Right atrium auricular region (tissue), 2 donors: ENCODE data around the gene KLHL40. TPM values are rescaled to one million over a fixed set of nuclear protein-coding genes. Genes with fewer than 3 reads are reported as not detected.
A peak's percentile ranks its signal among the peaks of the same experiment; 100 is the strongest.

ENCODE experiments used
- DNase-seq: peaks from one replicate; pipeline ENCODE4 v3.0.0-alpha.2; 2019; ENCODE audit warnings: low spot score
- H3K27ac ChIP-seq, 2 donors: fragments of 200-600 bp; sonication (generic); 1 replicate in 1 of 2; 2 replicates in 1 of 2; pipeline ENCODE4 v1.5.1; 2016 to 2019
- H3K27me3 ChIP-seq, 2 donors: fragments of 200-600 bp; sonication (generic); one replicate each; pipeline versions ENCODE4 v1.5.1 to v1.6.0; 2017 to 2019
- H3K36me3 ChIP-seq: fragments of 200-600 bp; sonication (generic); one replicate; pipeline ENCODE4 v1.5.1; 2016
- H3K4me1 ChIP-seq, 2 donors: fragments of 200-600 bp; sonication (generic); one replicate each; pipeline versions ENCODE4 v1.5.1 to v1.6.0; 2017 to 2019
- H3K4me3 ChIP-seq, 2 donors: fragments of 200-600 bp; sonication (generic); 1 replicate in 1 of 2; 2 replicates in 1 of 2; pipeline ENCODE4 v1.5.1; 2017 to 2019; ENCODE audit warnings: mild to moderate bottlenecking in 1 of 2, moderate library complexity in 1 of 2
- H3K9me3 ChIP-seq, 2 donors: fragments of 200-600 bp; sonication (generic); one replicate each; pipeline ENCODE4 v1.5.1; 2019
- total RNA-seq, 2 donors: library from RNA; depleted of rRNA; stranded (reverse); fragments of >200 nt; gene quantifications; one replicate each; pipeline ENCODE4 v1.1.0, GENCODE V29; 2016
- TF ChIP-seq, protein P1 (sequence below), 2 donors: fragments of 200-600 bp; sonication (generic); IDR thresholded peaks; one replicate each; pipeline ENCODE4 v1.5.1; 2019; ENCODE audit warnings: antibody characterized with exemption in 2 of 2

Gene KLHL40
- total RNA-seq, 2 donors from 2014 or later: 0.15 to 0.63 TPM

DNA sequence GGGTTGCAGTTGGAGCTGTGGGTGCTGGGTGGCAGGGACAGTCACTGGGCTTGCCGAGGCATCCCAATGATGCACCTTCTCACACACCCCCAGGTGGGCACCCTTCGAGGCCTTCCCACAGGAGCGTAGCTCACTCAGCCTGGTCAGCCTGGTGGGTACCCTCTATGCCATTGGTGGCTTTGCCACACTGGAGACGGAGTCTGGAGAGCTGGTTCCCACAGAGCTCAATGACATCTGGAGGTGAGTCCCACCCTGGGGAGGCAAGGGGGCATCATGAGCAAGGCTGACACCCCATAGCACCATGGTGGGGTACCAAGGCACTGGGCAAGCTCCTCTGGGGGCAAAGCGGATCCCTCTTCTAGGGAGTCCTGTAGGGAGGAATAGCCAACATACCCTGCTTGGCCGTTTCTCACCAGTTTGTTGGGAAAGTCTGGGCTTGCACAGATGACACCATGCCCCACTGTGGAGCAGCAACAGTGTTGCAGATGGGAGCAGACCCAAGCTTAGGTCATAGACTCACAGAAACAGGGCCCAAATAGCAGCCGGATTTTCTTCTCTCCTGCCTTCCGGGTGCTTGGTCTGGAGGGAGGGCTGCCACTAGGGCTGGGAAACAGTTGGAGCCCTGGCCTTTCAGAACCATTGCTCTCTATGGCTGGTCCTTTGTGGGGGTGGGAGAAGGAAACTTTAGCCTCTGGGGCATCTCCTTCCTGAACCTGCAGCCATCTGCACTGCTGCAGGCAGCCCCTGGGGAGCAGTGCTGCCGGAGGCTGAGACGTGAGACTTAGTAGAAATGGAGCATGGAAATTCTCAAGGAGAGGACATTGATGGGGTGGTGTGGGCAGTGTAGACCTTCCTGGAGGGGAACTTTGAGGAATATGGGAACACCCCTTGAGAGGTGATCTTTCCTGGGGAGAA, 5.7 kb downstream of the KLHL40 start:
- Histone ChIP-seq H3K36me3 (no peaks in the 10 kb centered on the region), H3K27me3 (no peaks in the 10 kb centered on the region), H3K4me1 (no peaks in the 10 kb centered on the region), H3K9me3 (no peaks in the 10 kb centered on the region), H3K27ac (peak overlapping the region; percentile 10 to 46), H3K4me3 (no peak overlapping the region)
- TF ChIP-seq, protein P1, sequence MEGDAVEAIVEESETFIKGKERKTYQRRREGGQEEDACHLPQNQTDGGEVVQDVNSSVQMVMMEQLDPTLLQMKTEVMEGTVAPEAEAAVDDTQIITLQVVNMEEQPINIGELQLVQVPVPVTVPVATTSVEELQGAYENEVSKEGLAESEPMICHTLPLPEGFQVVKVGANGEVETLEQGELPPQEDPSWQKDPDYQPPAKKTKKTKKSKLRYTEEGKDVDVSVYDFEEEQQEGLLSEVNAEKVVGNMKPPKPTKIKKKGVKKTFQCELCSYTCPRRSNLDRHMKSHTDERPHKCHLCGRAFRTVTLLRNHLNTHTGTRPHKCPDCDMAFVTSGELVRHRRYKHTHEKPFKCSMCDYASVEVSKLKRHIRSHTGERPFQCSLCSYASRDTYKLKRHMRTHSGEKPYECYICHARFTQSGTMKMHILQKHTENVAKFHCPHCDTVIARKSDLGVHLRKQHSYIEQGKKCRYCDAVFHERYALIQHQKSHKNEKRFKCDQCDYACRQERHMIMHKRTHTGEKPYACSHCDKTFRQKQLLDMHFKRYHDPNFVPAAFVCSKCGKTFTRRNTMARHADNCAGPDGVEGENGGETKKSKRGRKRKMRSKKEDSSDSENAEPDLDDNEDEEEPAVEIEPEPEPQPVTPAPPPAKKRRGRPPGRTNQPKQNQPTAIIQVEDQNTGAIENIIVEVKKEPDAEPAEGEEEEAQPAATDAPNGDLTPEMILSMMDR (IDR thresholded peaks at IDR 0.05): no peak
- DNase-seq: no peak

DNA sequence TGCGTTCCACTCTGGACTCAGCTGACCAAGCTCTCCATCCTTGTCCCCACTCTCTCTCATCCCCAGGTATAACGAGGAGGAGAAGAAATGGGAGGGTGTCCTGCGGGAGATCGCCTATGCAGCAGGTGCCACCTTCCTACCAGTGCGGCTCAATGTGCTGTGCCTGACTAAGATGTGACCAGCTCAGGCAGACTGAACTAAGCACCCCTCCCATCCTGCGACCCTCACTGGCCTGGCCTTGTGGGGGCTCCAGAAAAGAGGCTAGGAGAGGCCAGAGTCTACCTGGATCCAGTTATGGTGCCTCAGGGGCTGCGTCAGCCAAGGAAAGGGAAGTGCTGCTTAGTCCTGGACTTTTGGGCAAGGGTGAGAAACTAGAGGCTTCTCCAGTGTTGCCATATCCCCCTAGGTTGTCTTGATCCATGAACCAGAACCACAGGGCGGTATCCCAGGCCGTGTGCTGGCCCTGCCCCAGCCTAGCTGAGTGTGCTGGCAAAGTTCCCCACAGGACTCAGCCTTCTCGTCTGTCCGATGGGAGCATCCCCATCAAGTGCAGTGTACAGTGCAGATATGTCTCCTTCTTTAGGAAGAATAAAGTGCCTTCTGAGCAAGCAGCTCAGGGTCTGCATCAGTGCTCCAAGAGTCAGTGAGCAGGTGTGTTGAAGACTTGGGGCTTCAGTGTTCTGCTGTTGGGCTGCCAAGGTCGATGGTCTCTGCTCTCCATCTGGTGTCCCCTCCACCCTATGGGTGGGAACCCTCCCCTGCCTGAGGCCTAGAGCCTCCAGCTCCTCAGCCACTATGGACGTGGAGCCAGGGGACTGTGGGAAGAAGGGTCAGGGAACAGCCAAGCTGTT, 6.7 kb downstream of the KLHL40 start:
- no peak for DNase-seq
- TF ChIP-seq, protein P1 (IDR thresholded peaks at IDR 0.05): no peak
- no peaks in the 10 kb centered on the region for H3K27me3 ChIP-seq
- no peaks in the 10 kb centered on the region for H3K9me3 ChIP-seq
- peaks cover 5% of the 10 kb centered on the region for H3K36me3 ChIP-seq
- peak overlapping the region; percentile 10 to 46 for H3K27ac ChIP-seq
- H3K4me3 ChIP-seq: no peak overlapping the region
- peaks cover 0 to 4% of the 10 kb centered on the region in 2 donors for H3K4me1 ChIP-seq

DNA sequence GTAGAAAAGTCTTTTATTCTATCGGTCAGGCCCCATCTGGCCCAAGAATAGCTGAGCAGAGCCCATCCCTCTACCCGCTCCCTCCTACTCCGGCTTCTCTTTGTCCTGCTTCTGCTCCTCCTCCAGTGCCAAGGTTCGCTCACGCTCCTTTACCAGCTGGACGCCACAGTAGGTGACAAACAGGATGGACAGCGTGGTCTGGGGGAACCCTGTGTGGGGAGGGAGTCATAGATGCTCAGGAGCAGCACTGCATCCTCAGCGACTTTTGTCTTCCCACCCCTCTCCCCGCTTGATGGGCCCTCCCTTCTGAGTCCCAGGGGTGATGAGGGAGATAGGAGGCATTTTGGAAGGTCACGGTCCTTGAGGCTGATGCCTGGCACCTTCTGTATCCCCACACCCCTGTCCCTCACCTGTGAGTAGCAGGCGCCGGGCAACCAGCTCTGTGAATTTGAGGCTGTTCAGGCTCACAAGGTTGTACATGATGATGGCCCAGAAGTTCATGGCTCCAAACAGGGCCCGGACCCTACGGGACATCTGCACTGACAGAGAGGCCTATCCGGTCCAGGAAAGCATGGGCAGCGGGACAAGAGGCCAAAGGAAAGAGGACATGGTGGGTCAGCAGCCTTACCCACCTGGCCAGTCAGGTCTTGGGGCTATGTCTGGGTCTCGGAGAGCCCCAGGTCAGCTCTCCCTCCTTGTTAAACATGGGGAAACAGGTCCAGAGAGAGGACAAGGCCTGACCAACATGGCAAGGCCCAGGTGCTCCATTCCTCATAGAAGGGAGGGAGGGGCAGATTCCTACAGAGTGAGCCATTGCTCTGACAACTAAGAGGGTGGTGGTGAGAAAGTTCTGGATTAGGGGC, 7.6 kb downstream of the KLHL40 start:
- TF ChIP-seq, protein P1 (IDR thresholded peaks at IDR 0.05): no peak
- Histone ChIP-seq H3K4me1 (peaks cover 0 to 11% of the 10 kb centered on the region in 2 donors), H3K9me3 (no peaks in the 10 kb centered on the region), H3K36me3 (peaks cover 9% of the 10 kb centered on the region), H3K27me3 (no peaks in the 10 kb centered on the region), H3K4me3 (no peak overlapping the region), H3K27ac (peak overlapping the region in 1 of 2 donors; percentile 46)
- DNase-seq: no peak

- Histone ChIP-seq H3K4me1 (peaks cover 0 to 17% of the 10 kb centered on the region in 2 donors), H3K27ac (peak overlapping the region in 1 of 2 donors; percentile 46), H3K4me3 (no peak overlapping the region), H3K36me3 (peaks cover 14% of the 10 kb centered on the region), H3K27me3 (no peaks in the 10 kb centered on the region), H3K9me3 (no peaks in the 10 kb centered on the region)
- DNase-seq: no peak
- TF ChIP-seq, protein P1 (IDR thresholded peaks at IDR 0.05): no peak
Observed at GRCh38 chr3:42693530-42693930, 8.2 kb downstream of the KLHL40 start.

- no peak for DNase-seq
- Histone ChIP-seq H3K4me3 (no peak overlapping the region), H3K9me3 (no peaks in the 10 kb centered on the region), H3K36me3 (peaks cover 17% of the 10 kb centered on the region), H3K27me3 (no peaks in the 10 kb centered on the region), H3K27ac (no peak overlapping the region), H3K4me1 (peaks cover 0 to 26% of the 10 kb centered on the region in 2 donors)
- TF ChIP-seq, protein P1 (IDR thresholded peaks at IDR 0.05): no peak
Observed at GRCh38 chr3:42694366-42694765, 9.0 kb downstream of the KLHL40 start.
